HG02678 (cell line): ENCODE measurements around the gene HARBI1.

Source experiments
- ATAC-seq: cut with Tn5 transposase; IDR thresholded peaks from one replicate; pipeline ENCODE4 v1.9.1; 2021; ENCODE audit warnings: mild to moderate bottlenecking, moderate library complexity; ENCODE audit not compliant: unreplicated experiment

The HARBI1 gene, protein sequence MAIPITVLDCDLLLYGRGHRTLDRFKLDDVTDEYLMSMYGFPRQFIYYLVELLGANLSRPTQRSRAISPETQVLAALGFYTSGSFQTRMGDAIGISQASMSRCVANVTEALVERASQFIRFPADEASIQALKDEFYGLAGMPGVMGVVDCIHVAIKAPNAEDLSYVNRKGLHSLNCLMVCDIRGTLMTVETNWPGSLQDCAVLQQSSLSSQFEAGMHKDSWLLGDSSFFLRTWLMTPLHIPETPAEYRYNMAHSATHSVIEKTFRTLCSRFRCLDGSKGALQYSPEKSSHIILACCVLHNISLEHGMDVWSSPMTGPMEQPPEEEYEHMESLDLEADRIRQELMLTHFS

DNA sequence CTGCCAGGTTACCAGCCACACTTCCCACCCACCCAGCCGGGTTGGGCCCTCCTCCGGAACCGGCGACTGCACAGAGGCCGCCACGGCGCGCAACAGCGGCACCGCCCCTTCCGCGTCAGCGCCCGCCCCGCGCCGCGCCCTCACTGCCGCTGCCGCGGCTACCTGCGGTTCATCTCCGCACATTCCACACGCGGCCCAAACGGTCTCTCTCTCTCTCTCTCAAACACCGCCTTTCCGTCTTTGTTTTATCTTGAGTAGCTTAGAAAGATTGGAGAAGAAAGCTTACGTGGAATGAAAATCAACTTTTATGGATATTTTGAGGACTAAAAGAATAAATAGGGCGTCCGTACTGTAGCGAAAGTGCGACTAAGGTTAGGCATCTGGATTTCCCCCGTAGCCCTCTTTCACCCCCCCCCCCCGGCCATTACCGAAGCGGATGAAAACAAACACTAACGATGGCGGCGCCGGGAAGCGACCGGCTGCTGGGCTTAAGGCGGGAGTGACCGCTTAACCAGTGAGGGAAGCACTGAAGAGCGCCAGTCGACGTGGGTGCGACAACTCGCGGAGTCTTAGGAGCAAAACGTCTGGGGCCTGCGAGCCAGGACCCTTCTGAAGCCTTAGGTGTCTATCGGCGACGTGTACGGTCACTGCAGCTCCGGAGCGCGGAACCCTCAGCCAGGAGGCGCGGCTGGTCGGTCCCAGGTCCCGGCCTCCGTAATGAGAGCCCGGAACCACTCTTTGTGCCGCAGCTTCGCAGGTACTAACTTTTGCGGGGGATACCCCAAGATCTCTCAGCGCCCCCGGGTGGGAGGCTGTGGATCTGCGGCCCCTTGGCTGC, at the start of gene HARBI1, which contains the start of gene ATG13:
Gene HARBI1 (minus strand): TSS at position 94 of the 838 bp plus-strand sequence. CDS start 990 bp downstream, outside the sequence.
Gene ATG13 (plus strand): TSS at position 420 of the 838 bp plus-strand sequence. CDS start 26,739 bp downstream, outside the sequence.
- peak; percentile 97 for ATAC-seq

DNA sequence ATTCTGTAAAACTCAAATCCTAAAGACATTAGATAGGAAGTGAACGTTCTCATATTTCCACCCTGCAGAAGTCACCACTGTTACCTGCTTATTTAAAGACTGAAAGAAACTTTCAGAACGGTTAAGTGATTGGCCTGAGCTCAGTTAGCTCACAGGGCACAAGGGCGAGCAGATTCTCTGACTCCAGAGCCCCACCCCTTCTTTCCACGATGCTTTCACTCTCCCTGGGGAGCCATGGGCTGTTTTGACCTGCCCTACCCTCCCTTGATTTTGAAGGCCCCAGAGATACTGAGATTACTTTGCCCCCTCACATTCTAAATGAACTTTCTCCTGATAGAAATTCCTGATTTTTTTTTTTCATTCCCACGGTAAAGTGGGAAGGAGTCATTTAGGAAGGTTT, 49.5 kb upstream of the HARBI1 start:
- no peak for ATAC-seq

DNA sequence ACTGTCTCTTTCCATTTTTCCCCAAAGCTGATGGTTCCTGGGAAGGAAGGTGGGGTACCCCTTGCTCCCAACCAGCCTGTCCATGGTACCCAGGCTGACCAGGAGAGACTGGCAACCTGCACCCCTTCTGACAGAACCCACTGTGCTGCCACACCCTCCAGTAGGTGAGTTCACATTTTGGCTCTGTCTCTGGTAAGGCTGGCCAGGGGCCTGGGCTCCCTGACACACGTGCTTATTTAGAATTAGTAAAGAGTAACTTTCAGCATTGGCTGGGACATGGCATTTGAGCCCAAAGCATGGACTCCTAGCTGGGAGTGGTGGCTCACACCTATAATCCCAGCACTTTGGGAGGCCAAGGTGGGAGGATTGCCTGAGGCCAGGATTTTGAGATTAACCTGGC, 48.3 kb upstream of the HARBI1 start:
- no peak for ATAC-seq

DNA sequence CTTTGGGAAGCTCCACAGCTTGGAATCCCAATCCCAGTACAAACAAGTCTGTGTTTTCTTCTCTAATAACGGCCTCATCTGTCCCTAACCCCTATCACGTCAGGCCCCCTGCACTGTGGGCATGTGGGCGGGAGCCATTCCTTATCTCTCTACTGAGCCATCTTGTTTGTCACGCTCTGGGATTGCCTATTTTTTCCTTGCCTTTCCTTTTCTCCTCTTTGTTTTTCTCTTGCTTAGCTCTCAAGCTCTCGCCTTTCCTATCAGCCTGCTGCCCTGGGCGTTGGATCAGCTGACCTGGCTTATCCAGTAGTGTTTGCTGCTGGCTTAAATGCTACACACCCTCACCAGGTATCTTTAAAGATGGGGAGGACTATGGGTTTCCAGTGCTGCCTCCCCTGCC, 47.6 kb upstream of the HARBI1 start:
- no peak for ATAC-seq

DNA sequence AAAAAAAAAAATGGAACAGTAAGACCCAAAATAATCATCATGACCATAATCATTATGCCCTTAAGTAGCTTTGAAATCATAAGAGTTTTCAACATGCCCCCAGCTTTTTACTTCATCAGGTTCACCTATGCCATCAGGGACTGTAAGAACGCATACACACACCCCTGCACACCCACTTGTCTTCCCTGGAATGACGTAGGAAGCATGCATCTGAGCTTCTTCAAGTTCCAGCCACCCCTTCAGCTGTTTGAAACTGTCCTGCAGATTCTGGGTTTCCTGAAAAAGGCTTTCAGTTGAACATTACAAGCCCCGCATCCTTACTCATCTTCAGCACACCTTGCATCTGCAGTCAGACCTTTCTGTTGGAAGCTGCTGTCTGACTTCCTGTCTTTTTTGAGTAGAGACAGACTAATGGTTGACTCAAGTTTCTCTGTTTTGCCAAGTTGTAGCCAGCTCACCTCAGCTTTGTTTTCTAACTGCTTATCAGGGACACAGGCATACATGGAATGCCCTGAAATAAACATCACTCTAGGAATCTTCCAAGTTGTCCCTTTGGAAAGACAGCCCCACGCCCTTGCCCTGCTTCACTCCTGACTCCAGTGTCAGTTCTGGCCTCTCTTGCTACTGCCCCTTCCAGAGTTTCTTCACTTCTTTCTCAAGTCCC, 46.4 kb upstream of the HARBI1 start:
- ATAC-seq: no peak

DNA sequence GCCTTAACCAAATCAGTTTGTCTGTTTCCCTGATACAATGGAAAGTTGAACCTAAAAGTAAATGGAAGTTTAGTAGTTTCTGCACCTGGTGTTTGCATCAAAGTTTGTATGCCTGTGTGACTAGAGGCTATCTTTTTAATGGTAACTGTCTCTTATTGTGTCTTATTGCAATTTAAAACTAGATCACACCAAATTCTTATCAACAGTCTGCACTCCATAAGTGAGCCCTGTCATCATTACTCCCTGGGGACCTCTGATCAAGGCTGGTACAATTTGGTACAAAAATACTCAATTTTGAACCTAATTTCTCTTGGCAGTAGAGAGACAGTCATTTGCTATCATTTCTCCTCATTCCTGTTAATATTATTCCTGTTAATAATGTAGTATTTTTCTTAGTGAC, 45.3 kb upstream of the HARBI1 start:
- no peak for ATAC-seq

DNA sequence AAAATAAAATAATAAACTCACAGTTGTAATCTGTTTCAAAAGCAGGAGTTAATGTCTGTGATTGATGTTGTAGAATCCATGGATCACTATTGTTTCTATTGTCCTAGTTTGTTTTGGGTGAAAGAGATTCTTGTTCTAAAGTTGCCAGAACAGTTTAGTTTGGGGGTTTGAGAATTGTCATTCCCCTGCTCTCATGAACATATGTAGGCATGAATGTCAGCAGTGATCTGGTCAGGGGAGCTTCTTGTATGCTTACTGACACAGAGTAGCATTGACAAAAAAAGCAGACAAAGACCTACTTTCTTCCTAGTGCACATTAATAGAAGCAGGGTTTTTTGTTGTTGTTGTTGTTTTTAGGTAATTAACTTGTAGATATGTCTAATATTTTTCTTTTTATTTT, 44.8 kb upstream of the HARBI1 start:
- ATAC-seq: no peak

DNA sequence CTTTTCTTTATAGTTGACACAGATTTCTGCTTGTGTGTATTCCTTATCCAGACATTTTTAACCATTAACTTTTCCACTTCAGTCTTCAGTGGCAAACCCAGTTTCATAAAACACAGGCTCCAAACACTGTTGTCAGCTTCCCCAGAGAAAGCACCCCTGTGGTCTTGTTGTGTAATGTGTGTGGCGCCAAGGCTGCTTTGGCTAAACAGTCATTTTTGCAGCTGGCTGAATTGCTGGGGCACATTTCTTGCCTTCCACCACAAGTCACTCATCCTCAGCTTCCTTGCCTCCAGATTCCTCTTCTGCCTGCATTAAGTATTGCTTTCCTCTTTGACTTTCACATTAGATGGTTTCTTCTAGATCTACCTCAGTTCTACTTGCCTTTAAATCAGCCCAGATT, 42.9 kb upstream of the HARBI1 start:
- no peak for ATAC-seq

DNA sequence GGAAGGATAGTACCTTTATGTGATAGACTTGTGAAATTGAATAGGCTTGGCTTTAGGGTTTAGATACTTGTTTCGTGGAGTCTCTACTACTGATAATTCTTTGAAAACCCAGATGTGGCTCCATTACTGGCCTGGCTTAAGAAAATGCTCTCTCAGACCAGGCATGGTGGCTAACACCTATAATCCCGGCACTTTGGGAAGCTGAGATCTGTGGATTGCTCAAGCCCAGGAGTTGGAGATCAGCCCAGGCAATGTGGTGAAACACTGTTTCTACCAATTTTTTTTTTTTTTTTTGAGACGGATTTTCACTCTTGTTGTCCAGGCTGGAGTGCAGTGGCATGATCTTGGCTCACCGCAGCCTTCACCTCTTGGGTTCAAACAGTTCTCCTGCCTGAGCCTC, 41.2 kb upstream of the HARBI1 start:
- no peak for ATAC-seq

DNA sequence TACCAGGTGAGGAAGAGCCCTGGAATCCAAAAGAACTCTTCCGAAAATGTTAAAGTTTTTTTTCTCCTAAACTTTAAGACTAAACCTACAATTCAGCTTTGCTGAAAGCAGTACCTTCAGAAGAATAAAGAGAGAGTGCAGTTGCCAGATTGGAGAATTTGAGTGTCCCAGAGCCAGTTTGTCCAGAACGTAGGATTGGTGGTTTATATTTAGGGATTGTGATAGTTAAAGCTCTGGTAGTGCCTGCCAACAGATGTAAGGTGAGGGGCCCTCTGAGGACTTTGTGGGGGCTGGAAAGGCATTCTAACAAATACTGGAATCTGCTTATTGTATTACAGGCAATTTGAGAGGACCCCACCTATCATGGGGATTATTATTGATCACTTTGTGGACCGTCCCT, 40.2 kb upstream of the HARBI1 start:
- no peak for ATAC-seq

DNA sequence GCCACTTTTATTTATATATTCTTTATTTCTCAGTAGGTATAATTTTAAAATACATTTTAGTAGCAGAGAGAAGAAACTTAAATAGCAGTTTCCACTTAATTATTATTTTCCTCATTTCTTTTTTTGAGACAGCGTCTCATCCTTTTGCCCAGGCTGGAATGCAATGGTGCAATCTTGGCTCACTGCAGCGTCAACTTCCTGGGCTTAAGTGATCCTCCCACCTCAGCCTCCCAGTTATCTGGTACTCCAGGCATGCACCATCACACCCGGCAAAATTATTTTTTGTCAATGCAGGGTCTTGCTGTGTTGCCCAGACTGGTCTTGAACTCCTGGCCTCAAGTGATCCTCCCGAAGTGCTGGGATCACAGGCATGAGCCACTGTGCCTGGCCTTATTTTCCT, 38.6 kb upstream of the HARBI1 start:
- no peak for ATAC-seq

DNA sequence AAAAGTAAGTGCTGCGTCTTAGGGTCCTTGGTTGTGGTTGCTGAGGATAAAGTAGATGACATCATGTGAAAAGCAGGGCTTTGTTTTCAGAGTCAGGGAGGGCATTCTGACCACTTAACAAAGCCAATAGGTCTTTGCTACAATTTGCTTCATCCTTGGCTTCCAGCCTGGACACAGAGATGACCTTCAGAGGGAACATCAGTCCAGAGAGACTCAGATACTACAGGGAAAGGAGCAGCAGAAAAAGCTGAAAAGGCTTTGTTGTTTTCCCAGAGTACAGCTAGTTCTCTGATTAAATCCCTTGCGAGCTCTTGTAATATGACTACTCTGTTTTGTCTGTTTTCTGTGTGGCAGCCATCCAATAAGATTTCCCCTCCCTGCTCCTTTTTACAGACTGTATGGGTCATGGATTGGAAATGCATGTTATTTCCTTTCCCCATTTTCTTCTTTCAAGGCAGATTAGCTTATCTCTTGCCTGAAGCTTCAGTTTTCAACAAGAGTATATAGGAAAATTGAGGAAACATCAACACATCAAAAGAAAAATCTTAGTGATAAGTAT, 32.2 kb upstream of the HARBI1 start:
- no peak for ATAC-seq

DNA sequence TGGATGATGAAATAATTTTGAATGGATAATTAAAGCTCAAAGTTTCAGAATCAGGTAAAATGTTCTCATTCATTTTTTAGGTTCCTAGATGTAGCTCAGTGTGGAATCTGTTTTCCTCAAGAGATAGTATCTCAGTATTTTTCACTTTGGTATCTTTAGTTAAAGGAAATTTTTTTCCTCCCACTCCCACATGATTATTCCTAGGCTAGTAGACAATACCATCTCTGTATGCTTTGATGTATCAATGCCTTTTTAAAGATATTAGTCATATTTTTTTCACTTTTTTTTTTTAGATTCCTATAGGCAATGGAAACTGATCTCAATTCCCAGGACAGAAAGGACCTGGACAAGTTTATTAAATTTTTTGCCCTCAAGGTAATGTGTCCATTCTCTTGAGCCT, 27.0 kb upstream of the HARBI1 start:
- no peak for ATAC-seq

DNA sequence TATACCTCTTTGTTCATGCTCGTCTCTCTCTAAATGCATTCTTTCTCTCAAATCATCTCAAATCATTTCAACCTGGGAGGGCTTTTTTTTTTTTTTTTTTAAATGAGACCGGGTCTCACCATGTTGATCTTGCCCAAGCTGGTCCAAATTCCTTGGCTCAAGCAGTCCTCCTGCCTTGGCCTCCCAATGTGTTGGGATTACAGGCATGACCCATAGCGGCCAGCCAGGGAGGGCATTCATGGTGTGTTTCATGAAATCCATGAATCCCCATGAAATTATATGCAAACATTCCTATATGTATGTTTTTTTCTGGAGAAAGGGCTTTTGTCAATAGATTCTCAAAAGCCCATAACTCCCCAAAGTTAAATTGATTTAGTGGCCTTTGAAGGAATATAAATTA, 26.5 kb upstream of the HARBI1 start:
- no peak for ATAC-seq

DNA sequence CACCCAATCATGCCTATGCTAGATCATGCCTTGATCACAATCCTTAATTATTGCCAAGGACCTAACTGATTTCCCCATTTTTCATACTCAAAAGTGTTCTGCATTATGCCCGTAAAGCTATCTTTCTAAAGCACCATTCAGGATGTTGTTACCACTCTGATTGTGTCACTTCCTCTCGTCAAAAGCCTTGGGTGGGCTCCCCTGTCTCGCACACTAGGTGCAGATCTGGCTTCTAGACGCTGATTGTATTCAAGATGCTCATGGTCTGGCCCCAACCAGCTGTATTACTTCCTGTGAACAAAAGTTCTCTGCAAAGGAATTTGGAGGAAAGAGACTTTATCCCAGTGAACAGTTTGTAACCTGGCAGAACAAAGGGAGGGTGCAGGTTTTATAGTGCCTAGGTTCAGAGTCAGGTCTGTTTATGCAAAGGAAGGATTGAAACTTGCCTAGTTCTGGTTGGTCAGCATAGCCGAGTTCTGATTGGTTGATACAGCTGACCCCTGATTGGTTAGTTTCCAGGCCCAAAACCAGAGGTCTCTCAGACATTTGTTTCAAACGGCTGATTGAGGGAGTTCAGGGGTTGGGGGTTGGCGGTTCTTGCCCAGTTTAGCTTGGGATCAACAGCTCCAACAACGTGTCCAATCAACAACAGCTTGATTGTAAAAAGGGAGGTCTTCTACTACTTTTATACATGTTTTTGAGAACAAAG, 25.8 kb upstream of the HARBI1 start:
- ATAC-seq: no peak

DNA sequence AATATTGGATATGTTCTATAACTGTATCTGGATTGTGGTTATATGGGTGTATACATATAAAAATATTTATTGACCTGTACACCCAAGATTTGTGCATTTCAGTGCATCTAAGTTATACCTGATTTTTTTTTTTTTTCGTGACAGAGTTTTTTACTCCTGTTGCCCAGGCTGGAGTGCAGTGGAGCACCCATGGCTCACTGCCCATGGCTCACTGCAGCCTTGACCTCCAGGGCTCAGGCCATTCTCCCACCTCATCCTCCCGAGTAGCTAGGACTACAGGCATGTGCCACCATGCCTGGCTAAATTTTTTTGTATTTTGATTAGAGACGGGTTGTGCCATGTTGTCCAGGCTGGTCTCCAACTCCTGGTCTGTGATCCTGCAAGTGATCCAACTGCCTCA, 24.6 kb upstream of the HARBI1 start:
- no peak for ATAC-seq

DNA sequence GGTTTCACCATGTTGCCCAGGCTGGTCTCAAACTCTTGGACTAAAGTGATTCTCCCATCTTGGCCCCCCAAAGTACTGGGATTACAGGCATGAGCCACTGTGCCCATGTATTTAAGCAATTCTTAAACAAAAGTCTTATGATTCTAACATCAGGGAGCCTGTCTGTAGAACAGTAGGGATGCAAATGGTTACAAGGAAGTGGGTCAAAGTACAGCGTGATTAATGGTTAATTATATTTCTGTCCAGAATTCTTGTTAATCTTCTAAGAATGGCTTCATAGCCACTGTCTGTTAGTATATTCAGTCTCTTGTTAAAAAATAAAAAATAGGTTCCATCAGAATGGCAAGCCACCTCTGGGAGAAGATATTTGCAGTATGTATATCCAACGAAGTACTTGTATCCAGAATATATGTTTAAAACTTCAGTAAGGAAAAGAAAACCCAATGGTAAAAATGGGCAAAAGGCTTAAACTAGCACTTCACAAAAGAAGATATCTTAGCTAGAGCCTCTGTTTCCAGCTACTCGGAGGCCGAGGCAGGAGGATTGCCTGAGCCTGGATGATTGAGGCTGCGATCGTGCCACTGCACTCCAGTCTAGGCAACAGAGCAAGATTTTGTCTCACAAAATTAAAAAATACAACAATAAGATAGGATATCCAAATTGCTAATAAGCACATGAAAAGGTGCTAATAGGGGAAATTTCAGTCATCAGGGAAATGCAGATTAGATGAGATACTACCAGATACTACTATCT, 23.2 kb upstream of the HARBI1 start:
- ATAC-seq: no peak

DNA sequence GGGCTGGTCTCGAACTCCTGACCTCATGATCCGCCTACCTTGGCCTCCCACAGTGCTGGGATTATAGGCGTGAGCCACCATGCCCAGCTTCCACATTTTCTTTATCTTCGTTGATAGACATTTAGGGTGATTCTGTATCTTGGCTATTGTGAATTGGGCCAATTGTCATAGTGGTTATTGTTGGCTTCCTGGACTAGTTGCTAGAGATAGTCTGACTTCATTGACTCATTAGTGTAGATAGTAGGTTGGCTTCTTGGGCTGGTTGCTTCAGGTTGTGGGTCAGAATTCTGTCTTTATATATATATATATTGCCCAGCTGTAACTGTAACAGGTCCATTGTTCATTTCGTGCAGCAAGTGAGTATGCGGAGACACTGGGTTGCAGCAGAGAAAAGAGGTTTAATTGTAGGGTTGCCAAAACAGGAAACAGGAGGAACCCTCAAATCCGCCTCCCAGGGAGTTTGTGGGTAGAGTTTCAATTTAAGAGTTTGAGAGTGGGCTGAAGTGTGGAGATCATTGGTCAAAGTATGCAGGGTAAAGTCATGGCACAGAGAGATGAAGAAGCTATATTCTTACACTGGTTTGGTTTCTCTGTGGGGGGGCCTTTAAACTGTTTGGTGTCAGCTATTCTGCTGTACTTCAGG, 22.3 kb upstream of the HARBI1 start:
- no peak for ATAC-seq

DNA sequence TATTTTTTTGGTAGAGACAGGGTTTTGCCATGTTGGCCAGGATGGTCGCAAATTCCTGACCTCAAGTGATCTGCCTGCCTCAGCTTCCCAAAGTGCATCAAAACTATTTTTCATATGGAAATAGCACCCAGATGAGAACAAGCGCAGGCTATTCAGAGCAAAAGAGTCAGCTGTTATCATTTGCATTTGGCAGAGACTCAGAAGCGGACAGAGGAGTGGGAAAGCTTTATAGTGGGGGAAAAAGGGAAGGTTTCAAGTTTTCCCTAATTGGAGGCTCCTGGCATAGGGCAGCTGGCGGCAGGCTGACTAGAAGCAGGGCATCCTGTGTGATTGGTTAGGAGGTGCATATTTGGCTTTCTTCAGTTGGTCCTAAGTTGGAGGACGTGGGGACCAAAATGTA, 20.5 kb upstream of the HARBI1 start:
- no peak for ATAC-seq
